GM21515 (cell line): ENCODE results near the gene SCN4A.

ENCODE experiments used
- ATAC-seq: cut with Tn5 transposase; IDR thresholded peaks from one replicate; pipeline ENCODE4 v1.9.1; 2021; ENCODE audit not compliant: unreplicated experiment

Gene SCN4A

GRCh38 chr17:64002658-64003525 is 30.2 kb upstream of the SCN4A start:
- ATAC-seq = no peak

GRCh38 chr17:64001763-64002529 is 29.2 kb upstream of the SCN4A start:
- no peak for ATAC-seq

DNA sequence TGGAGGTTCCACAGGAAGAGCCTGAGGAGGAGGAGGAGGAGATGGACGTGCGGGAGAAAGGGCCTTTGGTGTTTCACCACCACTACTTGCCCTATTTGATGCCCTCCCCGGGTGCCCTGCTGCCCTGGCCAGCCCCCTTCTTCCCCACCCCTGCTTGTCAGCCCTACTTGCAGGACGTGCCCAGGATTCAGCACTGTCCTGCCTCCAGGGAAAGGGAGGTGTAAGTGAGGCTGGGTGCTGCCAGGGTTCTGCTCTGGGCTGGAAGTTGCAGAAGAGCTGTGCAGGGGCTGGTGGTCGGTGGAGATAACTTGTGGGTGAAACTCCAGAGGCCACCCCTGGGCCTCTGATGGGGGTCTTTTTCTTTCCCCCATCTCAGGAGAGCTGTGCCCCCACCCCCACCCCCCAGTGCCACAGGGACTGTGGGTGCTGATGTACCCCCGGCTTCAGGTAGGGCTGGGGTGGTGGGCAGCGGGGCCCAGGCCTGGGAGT is 28.4 kb upstream of the SCN4A start:
- no peak for ATAC-seq

DNA sequence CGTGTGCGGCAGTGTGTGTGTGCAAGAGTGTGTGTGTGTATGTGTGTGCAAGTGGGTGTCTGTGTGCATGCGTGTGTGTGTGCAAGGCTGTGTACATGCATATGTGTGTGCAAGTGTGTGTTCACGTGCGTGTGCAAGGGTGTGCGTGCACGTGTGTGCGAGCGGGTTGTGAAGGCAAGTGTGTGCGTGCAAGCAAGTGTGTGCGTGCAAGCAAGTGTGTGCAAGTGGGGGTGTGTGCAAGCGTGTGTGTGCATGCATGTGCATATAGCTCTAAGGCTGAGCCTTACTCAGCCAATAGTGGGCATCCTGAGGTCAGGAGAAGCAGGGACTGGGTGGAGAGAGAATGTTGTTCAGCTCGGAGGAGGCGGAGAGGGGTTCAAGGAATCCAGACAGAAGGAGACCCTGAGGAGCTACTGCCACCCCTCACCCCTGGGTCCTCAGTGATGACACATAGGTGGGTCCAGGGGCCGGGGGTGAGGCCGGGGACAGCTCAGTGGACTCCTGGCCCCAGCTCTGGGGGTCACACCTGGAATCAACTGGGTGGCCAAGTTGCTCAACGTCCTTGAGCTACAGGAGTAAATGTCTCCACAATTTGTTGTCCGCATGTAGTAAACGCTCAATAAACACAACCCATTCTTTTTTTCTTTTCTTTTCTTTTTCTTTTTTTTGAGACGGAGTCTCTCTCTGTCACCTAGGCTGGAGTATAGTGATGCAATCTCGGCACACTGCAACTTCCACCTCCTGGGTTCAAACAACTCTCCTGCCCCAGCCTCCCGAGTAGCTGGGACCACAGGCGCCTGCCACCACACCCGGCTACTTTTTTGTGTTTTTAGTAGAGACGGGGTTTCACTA is 27.2 kb upstream of the SCN4A start:
- no peak for ATAC-seq

GRCh38 chr17:63998721-63999679 is 26.3 kb upstream of the SCN4A start:
- no peak for ATAC-seq

GRCh38 chr17:63998050-63998720 is 25.5 kb upstream of the SCN4A start, which contains the start of gene PRR29:
TSS of gene PRR29 (plus strand) at chr17:63998351. CDS start at chr17:63998365, 14 bp downstream.
- ATAC-seq = no peak

DNA sequence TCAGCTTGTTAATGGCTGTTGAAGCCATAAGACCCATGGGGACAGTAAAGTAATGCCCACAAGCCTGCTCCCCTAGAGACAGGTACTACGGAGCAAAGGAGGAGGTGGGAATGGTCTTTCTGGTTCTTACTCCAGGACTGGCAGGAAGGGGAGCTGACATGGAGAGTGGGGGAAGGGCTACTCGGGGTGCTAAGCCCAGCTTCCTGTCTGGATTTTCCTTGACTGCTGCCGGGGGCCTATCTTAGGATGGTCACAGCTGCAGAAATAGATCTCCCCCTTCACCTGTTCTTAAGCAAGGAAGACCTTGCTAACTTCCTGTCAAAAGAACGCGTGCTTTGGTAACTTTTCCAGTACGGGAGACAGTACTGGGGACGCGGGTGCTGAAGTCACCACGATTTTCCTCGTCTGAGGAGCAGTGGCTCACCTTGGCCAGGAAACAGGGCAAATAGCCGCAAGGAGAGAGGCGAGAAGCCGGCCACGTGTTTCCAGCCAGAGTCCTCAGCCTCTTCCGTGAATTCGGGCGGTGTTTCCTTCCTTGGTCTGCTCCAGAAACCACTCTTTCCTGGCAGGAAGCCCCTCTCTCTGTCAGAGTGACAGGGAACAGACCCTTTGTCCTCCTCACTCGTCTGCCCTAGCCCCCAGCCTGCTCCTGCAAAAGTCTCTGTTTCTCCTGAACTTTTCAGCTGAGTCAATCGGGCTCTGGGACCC is 24.8 kb upstream of the SCN4A start:
- no peak for ATAC-seq

DNA sequence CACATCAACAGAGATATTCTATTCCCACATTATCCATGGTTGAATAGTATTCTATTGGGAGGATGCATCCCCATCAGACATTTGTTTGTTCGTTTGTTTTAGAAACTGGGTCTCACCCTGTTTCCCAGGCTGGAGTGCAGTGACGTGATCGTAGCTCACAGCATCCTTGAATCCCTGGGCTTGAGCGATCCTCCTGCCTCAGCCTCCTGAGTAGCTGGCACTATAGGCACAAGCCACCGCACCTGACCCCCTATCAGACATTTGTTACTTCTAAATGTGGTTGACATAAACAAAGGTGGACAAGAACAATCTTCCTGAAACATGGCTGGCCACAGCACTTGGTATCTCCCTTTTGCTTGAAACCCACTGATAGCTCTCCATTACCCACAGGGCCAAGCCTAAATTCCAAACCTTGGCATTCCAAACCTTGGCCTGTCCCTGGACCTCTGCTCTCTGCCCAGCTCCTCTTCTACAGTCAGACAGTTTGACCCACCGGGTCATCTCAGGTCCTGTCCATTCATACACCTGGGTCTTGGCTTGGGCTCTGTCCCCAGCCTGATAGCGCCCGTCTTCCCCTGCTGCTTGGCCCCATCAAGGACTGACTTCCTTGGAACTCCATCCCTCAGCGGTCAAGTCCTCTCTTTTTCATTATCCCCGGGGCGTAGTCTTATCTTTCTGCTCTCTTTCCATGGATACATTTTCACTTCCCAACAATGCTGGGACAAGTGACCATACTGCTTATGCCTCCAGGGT is 23.9 kb upstream of the SCN4A start:
- no peak for ATAC-seq

- no peak for ATAC-seq
Observed at GRCh38 chr17:63995626-63996025, 22.9 kb upstream of the SCN4A start.

- ATAC-seq = no peak
Observed at GRCh38 chr17:63993368-63993985, 20.8 kb upstream of the SCN4A start.

- no peak for ATAC-seq
Observed at GRCh38 chr17:63991611-63992010, 18.9 kb upstream of the SCN4A start.

- no peak for ATAC-seq
Observed at GRCh38 chr17:63989622-63990345, 17.1 kb upstream of the SCN4A start.

DNA sequence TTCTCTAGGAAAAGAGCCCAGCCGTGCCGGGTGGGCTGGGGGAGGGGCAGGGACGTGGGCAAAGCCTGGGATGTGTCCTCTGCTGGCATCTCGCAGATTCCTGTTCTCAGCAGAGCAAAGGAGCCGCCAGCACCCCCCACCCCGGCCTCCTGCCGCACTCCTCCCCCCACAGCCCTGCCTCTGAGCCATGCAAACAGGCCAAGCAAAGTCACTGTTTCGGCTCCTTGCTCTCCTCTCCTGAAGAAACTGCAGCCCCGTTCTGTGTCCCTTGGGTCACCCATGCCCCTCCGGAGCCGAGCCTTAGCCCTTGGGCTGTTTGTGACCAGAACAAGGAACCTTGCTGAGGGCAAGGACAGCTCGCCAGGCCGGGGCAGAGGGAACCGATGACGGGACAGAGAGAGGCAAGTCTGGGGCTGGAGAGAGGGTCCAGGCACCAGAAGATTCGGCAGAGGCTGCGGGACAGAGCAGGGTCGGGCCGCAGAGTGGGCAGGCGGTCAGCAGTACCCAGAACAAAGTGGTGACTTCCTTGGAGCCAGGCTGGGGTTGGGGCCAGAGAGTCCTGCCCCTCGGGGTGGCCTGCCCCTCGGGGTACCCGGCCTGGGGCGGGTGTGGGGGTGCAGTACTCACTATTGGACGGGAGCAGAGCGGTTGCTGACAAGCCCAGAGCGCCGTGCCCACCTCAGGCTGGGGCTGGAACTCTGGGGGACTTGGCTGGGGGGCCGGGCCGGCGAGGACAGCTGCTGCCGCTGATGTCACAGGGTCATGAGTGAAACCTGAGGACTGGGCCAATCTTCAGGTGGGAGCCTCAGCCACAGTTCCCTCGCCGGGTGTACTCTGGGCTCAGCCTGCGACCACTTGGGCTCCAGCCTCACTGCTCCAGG is 16.3 kb upstream of the SCN4A start:
- no peak for ATAC-seq

DNA sequence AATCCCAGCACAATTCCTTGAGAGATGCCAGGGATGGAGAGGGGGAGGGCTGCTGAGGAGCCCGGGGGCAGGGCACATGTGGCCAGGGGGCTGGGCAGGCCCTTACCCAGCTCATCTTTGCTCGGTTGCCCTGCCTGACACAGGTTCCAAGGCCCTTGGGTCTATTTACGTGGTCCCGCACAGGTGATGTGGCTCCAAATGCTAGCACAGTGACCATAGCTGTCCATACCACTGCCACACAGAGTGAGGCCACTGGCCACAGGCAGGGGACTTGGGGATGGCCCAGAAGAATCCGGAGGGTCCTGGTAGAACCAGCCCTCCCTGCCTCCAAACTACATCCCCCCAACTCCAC is 15.4 kb upstream of the SCN4A start:
- ATAC-seq = no peak

GRCh38 chr17:63987221-63988126 is 14.8 kb upstream of the SCN4A start:
- no peak for ATAC-seq
